Measurements from ENCODE around the gene MYO1A.
A peak's percentile ranks its signal among the peaks of the same experiment; 100 is the strongest.

The MYO1A gene

GRCh38 chr12:57012600-57013465 lies 37.1 kb downstream of the MYO1A start:
- no peak for DNase-seq

- DNase-seq: no peak
Observed at GRCh38 chr12:57011438-57012424, 38.2 kb downstream of the MYO1A start.

DNA sequence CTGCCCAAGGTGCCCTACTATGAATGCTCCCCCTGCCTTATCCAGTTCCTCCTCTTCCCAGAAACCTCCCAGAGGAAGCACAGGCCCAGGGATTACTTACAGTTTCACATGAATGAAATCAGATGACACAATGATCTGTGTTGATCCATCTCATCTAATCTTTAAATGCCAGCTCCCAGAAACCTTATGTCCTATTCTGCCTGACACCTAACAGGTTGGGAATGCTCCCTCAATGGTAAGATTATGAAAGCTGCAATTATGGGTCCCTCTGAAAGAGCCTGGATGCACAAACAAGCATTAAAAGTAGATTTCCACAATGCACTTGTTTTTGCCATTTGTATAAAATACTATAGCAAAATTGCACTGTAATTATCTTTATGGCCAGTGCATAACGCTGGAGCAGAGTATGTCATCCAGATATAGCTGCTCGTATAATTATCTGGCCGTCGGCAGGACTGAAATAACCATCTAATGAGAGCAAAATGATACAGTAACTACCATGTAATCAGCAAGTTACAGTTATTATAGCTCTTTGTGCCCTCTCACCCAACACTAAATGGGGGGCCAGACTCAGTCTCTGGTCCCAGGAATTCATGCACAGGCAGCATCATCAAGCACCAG lies 39.2 kb downstream of the MYO1A start:
- DNase-seq: no peak

DNA sequence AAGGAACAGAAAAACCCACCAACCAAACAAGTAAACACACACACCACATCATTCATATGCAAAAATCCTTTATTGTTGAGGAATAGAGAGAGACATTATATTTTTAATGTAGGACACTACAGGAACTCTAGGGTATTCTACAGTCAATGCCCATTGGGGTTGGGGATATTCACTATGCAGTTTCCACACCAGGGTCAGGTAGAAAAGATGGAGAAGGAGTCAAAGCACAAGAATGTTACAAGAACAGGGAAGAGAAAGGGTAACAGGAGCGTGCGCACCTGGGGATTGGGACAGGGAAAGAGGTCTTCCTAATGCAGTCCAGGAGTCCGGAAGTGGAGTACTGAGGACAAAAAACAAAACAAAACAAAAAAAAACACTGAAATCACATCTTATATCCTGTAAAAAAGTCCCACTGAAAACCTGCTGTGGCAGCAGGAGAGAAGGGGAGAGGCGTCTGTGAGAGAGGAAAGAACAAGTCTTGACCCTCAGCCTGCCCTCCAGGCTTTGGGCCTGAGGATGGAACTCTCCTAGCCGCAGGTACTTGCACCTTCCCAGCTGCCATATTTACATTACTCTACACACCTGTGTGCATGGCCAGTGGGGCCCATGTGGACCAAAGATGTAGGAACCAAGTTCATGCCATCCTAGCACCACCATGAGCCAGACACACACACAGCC lies 39.8 kb downstream of the MYO1A start:
- DNase-seq: no peak

DNA sequence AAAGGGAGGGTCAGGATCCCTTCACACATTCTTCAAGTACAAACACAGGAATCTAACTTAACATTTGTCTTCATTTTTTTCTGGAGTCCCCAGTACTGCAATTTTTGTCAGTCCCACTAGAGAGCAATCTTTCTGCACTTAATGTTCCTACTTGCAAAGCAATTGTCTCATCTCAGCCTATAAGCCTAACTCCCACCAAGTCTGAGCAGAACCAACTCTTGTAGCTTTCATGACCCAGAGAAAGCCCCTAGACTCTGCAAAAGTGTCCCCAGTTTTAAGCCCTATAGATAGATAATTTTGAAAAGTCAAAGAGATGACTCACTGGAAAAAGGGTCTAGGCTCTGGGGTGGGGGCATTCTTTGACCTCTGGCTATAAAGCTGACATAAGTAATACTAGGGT lies 41.8 kb downstream of the MYO1A start:
- DNase-seq: no peak

- DNase-seq: no peak
Observed at GRCh38 chr12:57006809-57007475, 43.0 kb downstream of the MYO1A start.

DNA sequence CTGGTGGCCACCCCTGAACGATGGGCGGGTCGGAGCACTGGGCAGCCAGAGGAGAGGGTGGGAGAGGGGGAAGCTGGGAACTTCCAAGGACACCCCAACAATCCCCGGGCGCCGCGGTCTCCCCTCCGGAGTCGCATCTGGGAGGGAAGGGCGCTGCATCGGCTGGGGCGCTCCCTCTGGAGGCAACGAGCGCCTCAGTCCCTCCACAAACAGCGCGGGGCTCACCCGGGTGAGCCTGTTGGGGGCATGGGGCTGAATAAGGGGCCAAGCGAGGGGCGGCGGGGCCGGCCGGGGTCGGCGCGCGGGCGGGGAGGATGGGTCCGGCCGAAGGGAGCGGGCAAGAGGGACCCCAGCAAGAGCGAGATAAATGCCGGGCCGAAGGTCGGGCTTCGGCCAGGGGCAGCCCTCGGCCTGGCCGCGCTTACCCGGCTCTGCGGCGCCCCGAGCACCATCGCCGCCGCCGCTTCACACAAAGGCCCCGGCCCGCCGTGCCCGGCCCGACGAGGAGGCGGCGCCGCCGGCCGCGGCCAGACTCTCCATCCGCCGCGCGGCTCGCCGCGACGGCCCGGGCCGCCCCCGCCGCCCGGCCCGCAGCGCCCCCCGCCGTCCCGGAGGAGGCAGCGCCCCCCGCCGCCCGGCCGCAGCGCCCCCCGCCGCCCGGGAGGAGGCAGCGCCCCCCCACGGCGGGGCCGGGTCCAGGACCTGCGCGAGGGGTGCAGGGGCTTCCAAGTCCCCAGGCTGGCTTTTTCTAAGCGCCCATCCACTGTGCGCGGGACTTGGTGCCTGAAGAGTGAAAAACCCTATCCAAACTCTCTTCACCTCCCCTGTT lies 43.7 kb downstream of the MYO1A start, which contains the start of gene ZBTB39:
TSS of gene ZBTB39 (minus strand) at position 567 of the 829 bp plus-strand sequence. CDS start 1,629 bp downstream, outside the sequence.
- peak; percentile 79 for DNase-seq

GRCh38 chr12:57004651-57005050 lies 45.3 kb downstream of the MYO1A start:
- DNase-seq: no peak

- DNase-seq: no peak
Observed at GRCh38 chr12:57003395-57003794, 46.5 kb downstream of the MYO1A start.

- DNase-seq: no peak
Observed at GRCh38 chr12:57001448-57001906, 48.5 kb downstream of the MYO1A start.

GRCh38 chr12:57000393-57000792 lies 49.5 kb downstream of the MYO1A start:
- DNase-seq: no peak

GRCh38 chr12:56999456-56999855 lies 50.5 kb downstream of the MYO1A start:
- DNase-seq: no peak

GRCh38 chr12:56998981-56999380 lies 50.9 kb downstream of the MYO1A start:
- DNase-seq: no peak

DNA sequence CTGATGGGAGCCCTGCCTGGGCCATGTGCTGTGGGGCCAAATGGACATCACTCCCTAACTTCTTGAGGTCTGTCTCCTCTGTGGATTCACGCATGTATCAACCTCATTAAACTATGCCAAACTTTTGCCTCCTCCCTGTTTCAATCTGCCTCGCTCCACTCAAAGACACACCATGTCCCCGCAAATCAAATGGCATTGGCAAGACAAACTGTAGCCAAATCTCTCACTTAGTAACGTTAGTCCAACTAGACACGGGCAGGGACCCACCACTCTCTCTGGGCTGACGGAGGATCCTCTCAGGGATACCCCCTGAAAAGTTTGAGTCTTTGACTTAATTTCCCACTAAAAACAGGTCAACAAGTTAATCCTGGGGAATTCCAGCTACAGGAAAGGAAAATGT lies 51.6 kb downstream of the MYO1A start:
- DNase-seq: no peak

DNA sequence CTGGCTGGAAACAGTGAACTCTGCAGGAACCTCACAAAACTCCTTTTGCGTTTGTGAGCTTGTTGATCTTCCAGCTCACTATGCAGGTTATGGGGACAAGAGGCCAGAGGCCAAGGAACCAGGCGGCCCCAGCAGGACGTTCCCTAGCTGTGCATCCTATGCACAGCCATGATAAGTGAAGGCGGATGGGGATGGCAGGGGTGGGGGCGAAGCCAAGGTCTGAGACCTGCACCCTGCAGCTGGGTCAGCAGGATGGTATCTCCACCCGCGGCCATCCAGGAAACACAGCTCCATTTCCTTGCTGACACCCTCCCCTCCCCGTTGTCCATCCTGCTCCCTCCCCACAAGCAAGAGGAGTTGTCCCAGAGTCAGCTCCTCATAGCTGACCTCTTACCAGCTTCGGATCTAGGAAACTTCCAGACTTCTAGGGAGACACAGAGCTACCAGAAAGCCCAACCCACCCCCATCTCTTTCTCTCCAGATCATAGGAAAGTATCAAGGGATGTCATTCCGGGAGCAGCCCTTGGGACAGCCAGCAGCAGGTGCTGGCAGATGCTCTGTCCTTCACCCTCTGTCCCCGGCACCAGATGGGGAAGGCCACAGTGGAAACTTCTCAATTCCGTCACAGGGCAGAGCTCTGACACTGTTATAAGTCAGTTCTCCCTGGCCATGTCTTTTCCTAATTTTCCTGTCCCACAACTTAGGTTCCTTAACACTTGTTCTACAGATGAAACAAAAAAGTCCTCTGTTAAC lies 53.0 kb downstream of the MYO1A start:
- DNase-seq: no peak

DNA sequence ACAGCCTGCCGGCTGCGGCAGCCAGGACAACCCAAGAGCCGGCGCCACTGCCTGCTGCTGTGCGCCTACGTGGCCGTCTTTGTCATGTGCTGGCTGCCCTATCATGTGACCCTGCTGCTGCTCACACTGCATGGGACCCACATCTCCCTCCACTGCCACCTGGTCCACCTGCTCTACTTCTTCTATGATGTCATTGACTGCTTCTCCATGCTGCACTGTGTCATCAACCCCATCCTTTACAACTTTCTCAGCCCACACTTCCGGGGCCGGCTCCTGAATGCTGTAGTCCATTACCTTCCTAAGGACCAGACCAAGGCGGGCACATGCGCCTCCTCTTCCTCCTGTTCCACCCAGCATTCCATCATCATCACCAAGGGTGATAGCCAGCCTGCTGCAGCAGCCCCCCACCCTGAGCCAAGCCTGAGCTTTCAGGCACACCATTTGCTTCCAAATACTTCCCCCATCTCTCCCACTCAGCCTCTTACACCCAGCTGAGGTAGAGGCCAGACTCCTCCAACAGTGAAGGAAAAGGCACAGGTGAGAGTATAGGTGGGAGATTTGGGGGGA lies 53.9 kb downstream of the MYO1A start:
- DNase-seq: no peak

- DNase-seq: no peak
Observed at GRCh38 chr12:56995201-56995929, 54.6 kb downstream of the MYO1A start.

DNA sequence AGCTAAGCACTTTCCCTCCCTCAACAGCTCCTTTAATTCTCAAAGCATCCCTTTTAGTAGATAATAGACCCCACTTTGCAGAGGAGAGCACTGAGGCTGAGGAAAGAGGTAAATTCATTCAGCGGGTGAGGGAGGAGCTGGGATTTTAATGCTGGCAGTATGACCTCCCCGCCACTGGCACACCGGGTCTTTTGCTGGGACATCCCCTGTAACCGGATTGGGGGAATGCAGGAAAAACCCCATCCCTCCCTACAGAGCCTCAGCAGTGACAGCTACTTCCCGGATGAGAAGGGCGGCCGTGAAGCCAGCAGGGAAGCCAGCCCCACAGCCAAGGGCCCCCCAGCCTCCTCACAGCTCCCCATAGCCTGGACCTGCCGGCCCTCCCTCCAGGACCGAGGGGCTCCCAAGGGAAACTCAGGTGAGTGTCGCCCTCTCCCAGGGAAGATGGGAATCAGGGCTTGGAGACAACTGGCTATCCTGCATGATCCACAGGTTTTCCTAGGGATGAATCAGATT lies 55.6 kb downstream of the MYO1A start:
- no peak for DNase-seq

DNA sequence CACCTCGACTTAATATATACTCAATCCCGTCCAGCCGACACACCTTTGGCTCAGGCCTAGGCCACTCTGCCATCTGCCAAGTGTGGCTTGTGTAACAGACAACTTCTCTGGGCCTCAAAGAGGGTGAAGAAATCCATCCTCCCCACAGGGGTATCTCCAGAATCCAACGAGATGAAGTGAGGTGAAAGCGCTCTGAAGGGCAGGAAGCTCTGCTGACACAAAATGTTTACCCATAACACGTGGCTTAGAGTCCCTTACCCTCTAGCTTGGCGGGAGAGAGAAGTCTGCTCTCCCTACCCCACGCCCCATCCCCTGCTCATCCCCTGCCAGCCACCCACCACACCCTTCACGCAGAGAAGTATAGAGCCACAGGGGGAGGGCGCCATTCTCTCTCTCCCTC lies 56.6 kb downstream of the MYO1A start:
- DNase-seq: no peak
